OCI-LY3 (cell line): ENCODE measurements around the gene PARG.
"Not testable (repeated sequence)": the region's sequence is repeated elsewhere in the genome, so short reads cannot be mapped to it uniquely, and the experiment has no call there.

ENCODE experiments used
- H2AFZ ChIP-seq: fragments of 200-600, 300-600 bp; shearing (Covaris generic); 2 replicates; pipeline ENCODE4 v1.6.0; 2014; ENCODE audit warnings: antibody characterized with exemption, low read depth, low read length
- H3K27ac ChIP-seq: fragments of 200-600, 300-600 bp; sonication (generic); 2 replicates; pipeline ENCODE4 v1.5.1; 2014; ENCODE audit warnings: mild to moderate bottlenecking, low read length, moderate library complexity, mixed read lengths
- H3K27me3 ChIP-seq: fragments of 200-600, 300-600 bp; sonication (generic); 2 replicates; pipeline ENCODE4 v1.6.1; 2014; ENCODE audit warnings: low read depth, low read length, mixed read lengths
- H3K36me3 ChIP-seq: fragments of 200-600, 300-600 bp; sonication (generic); replicated peaks from 2 replicates; pipeline ENCODE3; 2014; ENCODE audit warnings: low read depth, low read length, mixed read lengths
- H3K4me1 ChIP-seq: fragments of 300-600, 200-600 bp; sonication (generic); 2 replicates; pipeline ENCODE4 v1.6.1; 2014; ENCODE audit warnings: low read length, mixed read lengths
- H3K4me2 ChIP-seq: fragments of 200-600, 300-600 bp; sonication (generic); 2 replicates; pipeline ENCODE4 v1.6.1; 2014; ENCODE audit warnings: low read length, mixed read lengths
- H3K4me3 ChIP-seq: fragments of 300-600, 200-600 bp; sonication (generic); 2 replicates; pipeline ENCODE4 v1.5.1; 2014; ENCODE audit warnings: antibody characterized with exemption, mild to moderate bottlenecking, low read length, moderate library complexity
- H3K79me2 ChIP-seq: fragments of 300-600, 200-600 bp; shearing (Covaris generic); 2 replicates; pipeline ENCODE4 v1.6.1; 2014; ENCODE audit warnings: mild to moderate bottlenecking, low read length, mixed read lengths
- H3K9ac ChIP-seq: fragments of 300-600, 200-600 bp; shearing (Covaris generic); 2 replicates; pipeline ENCODE4 v1.6.0; 2014; ENCODE audit warnings: mild to moderate bottlenecking, low read length, moderate library complexity
- H3K9me3 ChIP-seq: fragments of 200-600, 300-600 bp; shearing (Covaris generic); 2 replicates; pipeline ENCODE4 v1.6.1; 2014; ENCODE audit warnings: low read length, mixed read lengths; ENCODE audit not compliant: insufficient read depth
- H4K20me1 ChIP-seq: fragments of 200-600, 300-600 bp; sonication (generic); 2 replicates; pipeline ENCODE4 v1.6.1; 2016; ENCODE audit warnings: low read length, mixed read lengths; ENCODE audit not compliant: insufficient read depth

PARG gene

GRCh38 chr10:49910295-49910694 lies 31.5 kb downstream of the PARG start:
- not testable (repeated sequence) for H3K9ac ChIP-seq, H4K20me1 ChIP-seq, H3K4me1 ChIP-seq, H3K9me3 ChIP-seq, H3K27ac ChIP-seq, H3K79me2 ChIP-seq, H2AFZ ChIP-seq, H3K4me2 ChIP-seq, H3K36me3 ChIP-seq, H3K4me3 ChIP-seq, H3K27me3 ChIP-seq

GRCh38 chr10:49908290-49909080 lies 33.3 kb downstream of the PARG start:
- H3K27ac ChIP-seq, H3K36me3 ChIP-seq, H3K4me3 ChIP-seq, H3K9ac ChIP-seq, H3K9me3 ChIP-seq, H3K4me2 ChIP-seq, H3K4me1 ChIP-seq, H3K27me3 ChIP-seq, H4K20me1 ChIP-seq, H2AFZ ChIP-seq, H3K79me2 ChIP-seq: not testable (repeated sequence)

GRCh38 chr10:49903829-49904228 lies 38.0 kb downstream of the PARG start:
- H3K9ac ChIP-seq, H3K79me2 ChIP-seq, H3K27ac ChIP-seq, H3K4me1 ChIP-seq, H3K36me3 ChIP-seq, H2AFZ ChIP-seq, H3K4me2 ChIP-seq, H3K9me3 ChIP-seq, H3K4me3 ChIP-seq, H3K27me3 ChIP-seq, H4K20me1 ChIP-seq: not testable (repeated sequence)

GRCh38 chr10:49900406-49900805 lies 41.4 kb downstream of the PARG start:
- H3K36me3 ChIP-seq, H3K79me2 ChIP-seq, H2AFZ ChIP-seq, H3K27me3 ChIP-seq, H3K9me3 ChIP-seq, H3K4me2 ChIP-seq, H4K20me1 ChIP-seq, H3K4me3 ChIP-seq, H3K4me1 ChIP-seq, H3K27ac ChIP-seq, H3K9ac ChIP-seq: not testable (repeated sequence)

GRCh38 chr10:49899999-49900398 lies 41.8 kb downstream of the PARG start:
- not testable (repeated sequence) for H4K20me1 ChIP-seq, H3K79me2 ChIP-seq, H3K27me3 ChIP-seq, H3K36me3 ChIP-seq, H3K9ac ChIP-seq, H3K4me2 ChIP-seq, H3K4me3 ChIP-seq, H2AFZ ChIP-seq, H3K27ac ChIP-seq, H3K4me1 ChIP-seq, H3K9me3 ChIP-seq

DNA sequence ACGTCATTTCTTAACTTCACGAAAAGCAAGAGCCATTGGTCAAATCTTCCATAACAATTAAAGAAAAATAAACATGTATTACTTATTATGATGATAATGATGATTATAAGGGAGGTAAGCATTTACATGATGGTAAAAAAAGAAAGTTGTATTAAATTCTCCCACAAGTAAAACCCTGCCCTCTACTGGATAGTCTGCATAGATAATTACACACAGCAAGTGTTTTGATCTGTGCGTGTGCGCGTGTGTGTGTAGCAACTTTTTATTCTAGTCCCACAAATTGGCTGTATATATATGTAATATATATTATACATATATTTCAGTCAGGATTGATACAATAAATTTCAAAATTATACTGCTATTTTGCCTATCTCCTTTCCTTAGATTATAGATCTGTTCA lies 51.8 kb downstream of the PARG start:
- H3K4me3 ChIP-seq, result not testable (repeated sequence)

GRCh38 chr10:49884739-49885331 lies 57.0 kb downstream of the PARG start:
- not testable (repeated sequence) for H4K20me1 ChIP-seq, H3K27ac ChIP-seq, H3K27me3 ChIP-seq, H3K4me2 ChIP-seq, H3K9ac ChIP-seq, H3K79me2 ChIP-seq, H3K4me1 ChIP-seq, H2AFZ ChIP-seq, H3K4me3 ChIP-seq, H3K9me3 ChIP-seq, H3K36me3 ChIP-seq

More for the DNA sequence above, 51.8 kb downstream of the PARG start:
- not testable (repeated sequence) for H3K4me1 ChIP-seq, H3K9ac ChIP-seq, H3K27me3 ChIP-seq, H3K27ac ChIP-seq, H4K20me1 ChIP-seq, H3K79me2 ChIP-seq, H3K36me3 ChIP-seq, H3K9me3 ChIP-seq, H3K4me2 ChIP-seq, H2AFZ ChIP-seq

DNA sequence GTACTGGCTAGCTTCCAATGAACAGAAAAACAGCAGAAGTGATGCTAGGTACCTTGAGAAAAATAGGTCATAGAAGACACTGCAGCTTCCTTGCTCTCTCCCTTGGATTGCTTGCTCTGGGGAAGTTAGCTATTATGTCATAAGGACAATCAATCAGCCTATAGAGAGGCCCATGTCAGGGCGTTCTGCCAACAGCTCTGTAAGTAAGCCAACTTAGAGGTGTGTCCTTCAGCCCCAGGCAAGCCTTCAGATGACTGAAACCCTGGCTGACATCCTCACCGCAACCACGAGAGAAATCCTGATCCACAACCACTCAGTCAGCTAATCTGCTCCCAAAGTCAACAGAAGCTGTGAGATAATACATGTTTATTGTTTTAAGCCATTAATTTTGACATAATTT lies 58.0 kb downstream of the PARG start:
- not testable (repeated sequence) for H2AFZ ChIP-seq, H3K27me3 ChIP-seq, H3K4me1 ChIP-seq, H3K9ac ChIP-seq, H3K36me3 ChIP-seq, H3K27ac ChIP-seq, H3K4me3 ChIP-seq, H3K9me3 ChIP-seq, H4K20me1 ChIP-seq, H3K79me2 ChIP-seq, H3K4me2 ChIP-seq

GRCh38 chr10:49882327-49882726 lies 59.5 kb downstream of the PARG start:
- H3K79me2 ChIP-seq, H3K9ac ChIP-seq, H3K27ac ChIP-seq, H3K36me3 ChIP-seq, H2AFZ ChIP-seq, H3K4me1 ChIP-seq, H3K4me2 ChIP-seq, H3K4me3 ChIP-seq, H3K9me3 ChIP-seq, H3K27me3 ChIP-seq, H4K20me1 ChIP-seq: not testable (repeated sequence)

GRCh38 chr10:49872740-49873139 lies 69.1 kb downstream of the PARG start:
- not testable (repeated sequence) for H3K79me2 ChIP-seq, H3K9me3 ChIP-seq, H3K36me3 ChIP-seq, H4K20me1 ChIP-seq, H3K9ac ChIP-seq, H3K4me2 ChIP-seq, H3K4me1 ChIP-seq, H3K27me3 ChIP-seq, H2AFZ ChIP-seq, H3K27ac ChIP-seq, H3K4me3 ChIP-seq
